CD14-positive monocyte (primary cell): ENCODE data around the gene KSR1. TPM values are rescaled to one million over a fixed set of nuclear protein-coding genes. Genes with fewer than 3 reads are reported as not detected.

Experiments
- DNase-seq, 3 donors: peaks; one replicate each; pipeline ENCODE4 v3.0.0-alpha.2; 2011 to 2022
- H2AFZ ChIP-seq: 2 replicates; pipeline ENCODE4 v1.6.0; 2012; ENCODE audit warnings: mild to moderate bottlenecking, low read depth, low read length, inconsistent platforms; ENCODE audit not compliant: insufficient read depth, poor library complexity, severe bottlenecking
- H3K27ac ChIP-seq, 2 donors: 1 replicate in 1 of 2; 2 replicates in 1 of 2; pipeline ENCODE4 v1.5.1; 2012 to 2013; ENCODE audit warnings: low read length in 2 of 2, control low read depth in 1 of 2, inconsistent platforms in 1 of 2, low read depth in 1 of 2, mild to moderate bottlenecking in 1 of 2
- H3K27me3 ChIP-seq, 2 donors: one replicate each; pipeline versions ENCODE4 v1.6.0 to v1.6.1; 2011 to 2013; ENCODE audit warnings: low read length in 2 of 2; ENCODE audit not compliant: control insufficient read depth in 2 of 2, insufficient read depth in 2 of 2
- H3K36me3 ChIP-seq, 2 donors: replicated peaks in 1 of 2; 1 replicate in 1 of 2; 2 replicates in 1 of 2; pipeline versions ENCODE4 v1.5.1 to v1.6.1; 2012 to 2013; ENCODE audit warnings: low read length in 2 of 2, control low read depth in 1 of 2, inconsistent platforms in 1 of 2, mild to moderate bottlenecking in 1 of 2; ENCODE audit not compliant: insufficient read depth in 2 of 2, control insufficient read depth in 1 of 2
- H3K4me1 ChIP-seq, 2 donors: 1 replicate in 1 of 2; 2 replicates in 1 of 2; pipeline versions ENCODE4 v1.5.1 to v1.6.1; 2012 to 2013; ENCODE audit warnings: low read length in 2 of 2, control low read depth in 1 of 2, inconsistent platforms in 1 of 2, mild to moderate bottlenecking in 1 of 2, moderate library complexity in 1 of 2; ENCODE audit not compliant: insufficient read depth in 2 of 2, control insufficient read depth in 1 of 2
- H3K4me2 ChIP-seq: replicated peaks from 2 replicates; pipeline ENCODE3; 2012; ENCODE audit warnings: low read length, moderate library complexity, mild to moderate bottlenecking; ENCODE audit not compliant: poor library complexity, severe bottlenecking; ENCODE audit errors: extremely low read depth
- H3K4me3 ChIP-seq, 3 experiments: fragments of 200-600 bp in 1 of 3; sonication (generic) in 1 of 3; replicated peaks in 1 of 3; 1 replicate in 2 of 3; 2 replicates in 1 of 3; pipeline ENCODE4 v1.5.1; 2011 to 2013; ENCODE audit warnings: low read length in 3 of 3, mild to moderate bottlenecking in 3 of 3, control low read depth in 2 of 3, low read depth in 2 of 3, inconsistent platforms in 1 of 3, moderate library complexity in 1 of 3
- H3K79me2 ChIP-seq: 2 replicates; pipeline ENCODE4 v1.6.0; 2012; ENCODE audit warnings: mild to moderate bottlenecking, control low read depth, inconsistent platforms, low read length, moderate library complexity; ENCODE audit not compliant: insufficient read depth
- H3K9ac ChIP-seq: 2 replicates; pipeline ENCODE4 v1.6.0; 2017; ENCODE audit warnings: low read length, mild to moderate bottlenecking; ENCODE audit not compliant: insufficient read depth, poor library complexity, severe bottlenecking
- H3K9me3 ChIP-seq, 2 donors: replicated peaks in 1 of 2; 1 replicate in 1 of 2; 2 replicates in 1 of 2; pipeline versions ENCODE4 v1.5.1 to v1.6.1; 2012 to 2013; ENCODE audit warnings: low read length in 2 of 2, control low read depth in 1 of 2; ENCODE audit not compliant: control insufficient read depth in 1 of 2, insufficient read depth in 1 of 2
- H4K20me1 ChIP-seq: 2 replicates; pipeline ENCODE4 v1.6.0; 2012; ENCODE audit warnings: mild to moderate bottlenecking, low read length, control low read depth, moderate library complexity; ENCODE audit not compliant: insufficient read depth
- H3K27ac Mint-ChIP-seq, 7 donors: one replicate each; pipeline ENCODE4 v1.8.0; 2020; ENCODE audit warnings: mild to moderate bottlenecking in 7 of 7, mixed read lengths in 7 of 7, moderate library complexity in 6 of 7, inconsistent platforms in 2 of 7
- H3K27me3 Mint-ChIP-seq, 3 donors: one replicate each; pipeline ENCODE4 v1.8.0; 2021 to 2022; ENCODE audit warnings: low read depth in 3 of 3, mild to moderate bottlenecking in 3 of 3, mixed read lengths in 3 of 3, moderate library complexity in 3 of 3, inconsistent platforms in 1 of 3
- H3K36me3 Mint-ChIP-seq, 2 donors: one replicate each; pipeline ENCODE4 v1.8.0; 2020; ENCODE audit warnings: mixed read lengths in 2 of 2, inconsistent platforms in 1 of 2, mild to moderate bottlenecking in 1 of 2
- H3K4me1 Mint-ChIP-seq: one replicate; pipeline ENCODE4 v1.8.0; 2020; ENCODE audit warnings: mild to moderate bottlenecking, mixed read lengths
- H3K4me3 Mint-ChIP-seq, 2 donors: one replicate each; pipeline ENCODE4 v1.8.0; 2020; ENCODE audit warnings: mild to moderate bottlenecking in 2 of 2, mixed read lengths in 2 of 2, moderate library complexity in 1 of 2
- H3K9me3 Mint-ChIP-seq, 7 donors: one replicate each; pipeline ENCODE4 v1.8.0; 2020 to 2022; ENCODE audit warnings: mixed read lengths in 7 of 7, mild to moderate bottlenecking in 6 of 7, moderate library complexity in 6 of 7, inconsistent platforms in 2 of 7
- CTCF ChIP-seq: fragments of 200-600 bp; IDR thresholded peaks from one replicate; pipeline ENCODE4 v1.8.0; 2022; ENCODE audit warnings: antibody characterized with exemption, mild to moderate bottlenecking
- WGBS: methylation state at CpG from one replicate; pipeline ENCODE4 v1.1.5; 2013; ENCODE audit warnings: missing lambda C conversion rate; ENCODE audit not compliant: insufficient coverage; 5-methylcytosine and 5-hydroxymethylcytosine counted together
- intact Hi-C, 2 donors: fragments of 100-400 bp; cut with micrococcal nuclease; formaldehyde crosslinking; loops; one replicate each; pipeline versions ENCODE4 v1.15.0 to v1.15.1; 2023
- polyA plus RNA-seq, 3 donors: library from polyadenylated mRNA; depleted of rRNA in 1 of 3; unstranded in 2 of 3; stranded (reverse) in 1 of 3; fragments of 300-500 nt in 2 of 3; fragments of >200 nt in 1 of 3; fragmentation: Illumina TruSeq in 2 of 3; gene quantifications; 1 replicate in 2 of 3; 2 replicates in 1 of 3; pipeline ENCODE4 v1.2.3, GENCODE V29; 2012 to 2021

KSR1 gene
- polyA plus RNA-seq, 3 donors, result 1.2 to 111 (median 4.2) TPM

GRCh38 chr17:27633312-27634025 lies 177.2 kb downstream of the KSR1 start:
- peaks cover 67% of the 10 kb centered on the region for H3K79me2 ChIP-seq
- H3K4me3 ChIP-seq, result peak overlapping the region in 2 of 3 experiments; percentile 89 to 97
- peaks cover 66% of the 10 kb centered on the region for H4K20me1 ChIP-seq
- H3K9me3 Mint-ChIP-seq, result no peaks in the 10 kb centered on the region
- peaks cover 0 to 8% of the 10 kb centered on the region in 2 donors for H3K36me3 ChIP-seq
- H3K4me2 ChIP-seq, result peak overlapping the region; percentile 91
- TF ChIP-seq CTCF, result no peak
- 72% methylated on average over 13 of the region's 14 CpGs for WGBS
- H3K4me1 Mint-ChIP-seq, result peaks cover 57% of the 10 kb centered on the region
- intact Hi-C loops, result loop anchor here in 1 of 2 donors (10.0 kb wide), 1 partner anchor 389 kb away; no protein-coding TSS in a partner anchor
- peak overlapping the region; percentile 60 for H3K9ac ChIP-seq
- H3K4me3 Mint-ChIP-seq, result peak overlapping the region; percentile 98 to 100
- no peak overlapping the region for H2AFZ ChIP-seq
- peaks cover 0 to 3% (median 0%) of the 10 kb centered on the region in 3 donors for H3K27me3 Mint-ChIP-seq
- peaks cover 51 to 53% of the 10 kb centered on the region in 2 donors for H3K4me1 ChIP-seq
- H3K27ac Mint-ChIP-seq, result peak overlapping the region; percentile 75 to 96 (median 83)
- no peak for DNase-seq
- no peaks in the 10 kb centered on the region for H3K27me3 ChIP-seq
- H3K9me3 ChIP-seq, result no peaks in the 10 kb centered on the region
- peaks cover 19 to 37% of the 10 kb centered on the region in 2 donors for H3K36me3 Mint-ChIP-seq
- H3K27ac ChIP-seq, result peak overlapping the region; percentile 83 to 84

DNA sequence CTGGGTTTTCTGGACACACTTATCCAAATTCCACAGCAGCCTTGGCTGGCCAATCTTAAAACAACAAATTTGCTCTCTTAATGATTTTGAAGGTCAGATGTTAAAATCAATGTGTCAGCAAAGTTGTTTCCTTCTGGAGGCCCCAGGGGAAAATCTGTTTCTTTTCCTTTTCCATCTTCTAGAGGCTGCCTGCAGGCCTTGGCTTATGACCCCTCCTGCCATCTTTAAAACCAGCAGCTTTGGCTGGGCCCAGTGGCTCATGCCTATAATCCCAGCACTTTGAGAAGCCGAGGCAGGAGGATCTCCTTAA lies 177.7 kb downstream of the KSR1 start:
- Histone ChIP-seq H3K4me3 (peak overlapping the region in 1 of 3 experiments; percentile 89), H3K9me3 (no peaks in the 10 kb centered on the region), H3K4me1 (peaks cover 51 to 53% of the 10 kb centered on the region in 2 donors), H2AFZ (no peak overlapping the region), H3K79me2 (peaks cover 67% of the 10 kb centered on the region), H3K4me2 (peak overlapping the region; percentile 91), H3K27me3 (no peaks in the 10 kb centered on the region), H3K27ac (peak overlapping the region in 1 of 2 donors; percentile 84), H4K20me1 (peaks cover 71% of the 10 kb centered on the region), H3K36me3 (peaks cover 4 to 12% of the 10 kb centered on the region in 2 donors), H3K9ac (no peak overlapping the region)
- Mint-ChIP-seq H3K27me3 (peaks cover 0 to 3% (median 0%) of the 10 kb centered on the region in 3 donors), H3K27ac (peak overlapping the region; percentile 30 to 96 (median 87)), H3K36me3 (peaks cover 23 to 38% of the 10 kb centered on the region in 2 donors), H3K4me3 (peak overlapping the region in 1 of 2 donors; percentile 100), H3K4me1 (peaks cover 57% of the 10 kb centered on the region), H3K9me3 (no peaks in the 10 kb centered on the region)
- no peak for DNase-seq
- TF ChIP-seq CTCF, result no peak
- no CpG with 5 or more reads among the region's 1 CpG for WGBS
- intact Hi-C loops, result loop anchor here in 1 of 2 donors (10.0 kb wide), 1 partner anchor 389 kb away; no protein-coding TSS in a partner anchor
